ENCODE results near the gene PRKN.

DNA sequence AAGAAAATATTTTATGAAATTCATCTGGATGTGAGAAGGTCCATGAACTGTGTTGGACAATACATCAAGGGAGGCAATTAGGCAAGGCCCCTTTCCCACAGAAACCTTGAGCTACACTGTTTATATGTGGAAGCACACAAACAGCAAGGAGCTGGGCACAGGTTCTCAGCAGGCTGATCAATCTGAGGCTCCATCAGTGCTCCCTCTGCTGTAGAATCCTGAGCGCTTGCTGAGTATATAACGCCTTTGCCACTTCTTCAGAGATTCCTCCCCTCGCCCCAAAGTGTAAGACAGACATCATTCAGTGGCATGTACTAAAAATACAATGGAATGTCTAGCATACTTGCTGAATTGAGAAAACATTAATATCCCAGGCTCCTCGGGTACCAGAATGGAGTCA, 146.9 kb downstream of the PRKN start:
- TF ChIP-seq, protein P1, sequence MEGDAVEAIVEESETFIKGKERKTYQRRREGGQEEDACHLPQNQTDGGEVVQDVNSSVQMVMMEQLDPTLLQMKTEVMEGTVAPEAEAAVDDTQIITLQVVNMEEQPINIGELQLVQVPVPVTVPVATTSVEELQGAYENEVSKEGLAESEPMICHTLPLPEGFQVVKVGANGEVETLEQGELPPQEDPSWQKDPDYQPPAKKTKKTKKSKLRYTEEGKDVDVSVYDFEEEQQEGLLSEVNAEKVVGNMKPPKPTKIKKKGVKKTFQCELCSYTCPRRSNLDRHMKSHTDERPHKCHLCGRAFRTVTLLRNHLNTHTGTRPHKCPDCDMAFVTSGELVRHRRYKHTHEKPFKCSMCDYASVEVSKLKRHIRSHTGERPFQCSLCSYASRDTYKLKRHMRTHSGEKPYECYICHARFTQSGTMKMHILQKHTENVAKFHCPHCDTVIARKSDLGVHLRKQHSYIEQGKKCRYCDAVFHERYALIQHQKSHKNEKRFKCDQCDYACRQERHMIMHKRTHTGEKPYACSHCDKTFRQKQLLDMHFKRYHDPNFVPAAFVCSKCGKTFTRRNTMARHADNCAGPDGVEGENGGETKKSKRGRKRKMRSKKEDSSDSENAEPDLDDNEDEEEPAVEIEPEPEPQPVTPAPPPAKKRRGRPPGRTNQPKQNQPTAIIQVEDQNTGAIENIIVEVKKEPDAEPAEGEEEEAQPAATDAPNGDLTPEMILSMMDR (IDR thresholded peaks at IDR 0.05; ENCODE audit: insufficient read depth, low read length) = no peak
- TF ChIP-seq POLR2AphosphoS5 (IDR thresholded peaks at IDR 0.05; ENCODE audit: low read depth) (no peak), GABPA (IDR thresholded peaks at IDR 0.05; ENCODE audit: low read depth) (no peak)
